Cardiac muscle cell (in vitro differentiated cells and primary cell): ENCODE measurements around the gene ALK. TPM values are rescaled to one million over a fixed set of nuclear protein-coding genes. Genes with fewer than 3 reads are reported as not detected.

Source experiments
- DNase-seq, 2 donors: peaks; one replicate each; pipeline versions ENCODE4 v3.0.0 to v3.0.0-alpha.2; 2010 to 2017; ENCODE audit warnings: low read depth in 1 of 2, low spot score in 1 of 2
- H3K27ac ChIP-seq: fragments of 200-600 bp; sonication (generic); 2 replicates; pipeline ENCODE4 v1.5.1; 2016
- H3K27me3 ChIP-seq: fragments of 200-600 bp; sonication (generic); 2 replicates; pipeline ENCODE4 v1.6.0; 2016; ENCODE audit warnings: control low read depth
- H3K36me3 ChIP-seq: fragments of 200-600 bp; sonication (generic); 2 replicates; pipeline ENCODE4 v1.5.1; 2016; ENCODE audit warnings: control low read depth
- H3K4me1 ChIP-seq: fragments of 200-600 bp; sonication (generic); 2 replicates; pipeline ENCODE4 v1.8.1; 2017; ENCODE audit warnings: low read depth, mild to moderate bottlenecking, mixed run types
- H3K4me3 ChIP-seq: fragments of 200-600 bp; sonication (generic); 2 replicates; pipeline ENCODE4 v1.5.1; 2016; ENCODE audit warnings: mild to moderate bottlenecking
- H3K9me3 ChIP-seq: fragments of 200-600 bp; sonication (generic); 2 replicates; pipeline ENCODE4 v1.5.1; 2017; ENCODE audit warnings: low read depth, mild to moderate bottlenecking, control low read depth
- polyA plus RNA-seq: library from polyadenylated mRNA; unstranded; fragments of >200 nt; fragmentation: Nextera tagmentation; extraction: Ambion mirVana; gene quantifications from 2 replicates; pipeline ENCODE4 v1.2.1, GENCODE V29; 2016
- total RNA-seq: library from RNA; depleted of rRNA; stranded (reverse); fragments of >200 nt; gene quantifications from 2 replicates; pipeline ENCODE4 v1.2.3, GENCODE V29; 2016
- TF ChIP-seq, protein P1 (sequence below): IDR thresholded peaks from 2 replicates; pipeline ENCODE4 v1.5.1; 2012; ENCODE audit warnings: low read depth, mild to moderate bottlenecking, low read length

The ALK gene
- total and polyA plus RNA-seq, 2 experiments from 2014 or later = 1.8 to 4.3 TPM

- H3K27ac ChIP-seq = no peak overlapping the region
- no peaks in the 10 kb centered on the region for H3K9me3 ChIP-seq
- no peaks in the 10 kb centered on the region for H3K36me3 ChIP-seq
- H3K4me3 ChIP-seq = no peak overlapping the region
- H3K27me3 ChIP-seq = no peaks in the 10 kb centered on the region
- DNase-seq = no peak
- TF ChIP-seq, protein P1, sequence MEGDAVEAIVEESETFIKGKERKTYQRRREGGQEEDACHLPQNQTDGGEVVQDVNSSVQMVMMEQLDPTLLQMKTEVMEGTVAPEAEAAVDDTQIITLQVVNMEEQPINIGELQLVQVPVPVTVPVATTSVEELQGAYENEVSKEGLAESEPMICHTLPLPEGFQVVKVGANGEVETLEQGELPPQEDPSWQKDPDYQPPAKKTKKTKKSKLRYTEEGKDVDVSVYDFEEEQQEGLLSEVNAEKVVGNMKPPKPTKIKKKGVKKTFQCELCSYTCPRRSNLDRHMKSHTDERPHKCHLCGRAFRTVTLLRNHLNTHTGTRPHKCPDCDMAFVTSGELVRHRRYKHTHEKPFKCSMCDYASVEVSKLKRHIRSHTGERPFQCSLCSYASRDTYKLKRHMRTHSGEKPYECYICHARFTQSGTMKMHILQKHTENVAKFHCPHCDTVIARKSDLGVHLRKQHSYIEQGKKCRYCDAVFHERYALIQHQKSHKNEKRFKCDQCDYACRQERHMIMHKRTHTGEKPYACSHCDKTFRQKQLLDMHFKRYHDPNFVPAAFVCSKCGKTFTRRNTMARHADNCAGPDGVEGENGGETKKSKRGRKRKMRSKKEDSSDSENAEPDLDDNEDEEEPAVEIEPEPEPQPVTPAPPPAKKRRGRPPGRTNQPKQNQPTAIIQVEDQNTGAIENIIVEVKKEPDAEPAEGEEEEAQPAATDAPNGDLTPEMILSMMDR = no peak
- no peaks in the 10 kb centered on the region for H3K4me1 ChIP-seq
Measured at GRCh38 chr2:29335396-29335795, 586.0 kb downstream of the ALK start.

DNA sequence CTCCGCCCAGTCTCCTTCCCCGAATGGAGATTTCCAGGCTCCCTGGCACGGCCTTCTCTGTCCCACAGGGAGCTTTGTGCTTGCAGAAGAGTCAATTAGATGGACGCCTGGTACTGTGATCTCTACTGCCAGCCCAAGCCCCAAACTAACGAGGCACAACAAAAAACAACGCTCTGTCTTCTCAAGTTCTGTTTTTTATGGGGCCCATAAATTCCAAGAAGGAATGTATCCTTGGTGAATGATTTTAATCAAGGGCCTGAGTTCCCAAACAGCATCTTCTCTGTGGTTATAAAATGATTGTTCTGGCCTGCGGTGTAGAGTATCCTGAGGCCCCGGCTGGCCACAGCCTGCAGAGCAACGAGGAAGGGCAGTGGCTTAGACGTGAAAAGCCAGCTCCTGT, 586.7 kb downstream of the ALK start:
- Histone ChIP-seq H3K4me1 (no peaks in the 10 kb centered on the region), H3K27ac (no peak overlapping the region), H3K4me3 (no peak overlapping the region), H3K27me3 (no peaks in the 10 kb centered on the region), H3K36me3 (no peaks in the 10 kb centered on the region), H3K9me3 (no peaks in the 10 kb centered on the region)
- no peak for DNase-seq
- TF ChIP-seq, protein P1 = no peak

- no peak for DNase-seq
- Histone ChIP-seq H3K36me3 (no peaks in the 10 kb centered on the region), H3K4me1 (no peaks in the 10 kb centered on the region), H3K27ac (no peak overlapping the region), H3K4me3 (no peak overlapping the region), H3K27me3 (no peaks in the 10 kb centered on the region), H3K9me3 (no peaks in the 10 kb centered on the region)
- TF ChIP-seq, protein P1 = no peak
Measured at GRCh38 chr2:29332540-29332939, 588.8 kb downstream of the ALK start.

DNA sequence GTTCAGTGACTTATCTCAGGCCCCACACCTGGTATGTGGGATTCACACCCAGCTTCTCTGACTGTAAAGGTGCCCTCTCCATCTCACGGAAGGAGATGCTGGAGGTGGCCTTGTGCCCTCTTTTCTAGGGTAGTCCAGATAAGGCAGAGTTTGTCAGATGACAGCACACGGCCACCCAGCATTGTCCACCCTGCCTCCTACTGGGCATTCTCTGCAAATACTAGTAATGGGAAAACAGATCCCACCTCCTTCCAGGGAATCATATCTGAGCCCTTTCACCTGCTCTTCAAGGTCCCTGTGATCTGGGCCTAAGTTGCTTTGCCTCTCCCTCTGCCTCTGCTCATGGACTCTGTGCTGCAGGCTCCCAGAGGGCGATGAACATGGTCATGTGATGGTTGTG, 591.5 kb downstream of the ALK start:
- TF ChIP-seq, protein P1 = peak; percentile 20

DNA sequence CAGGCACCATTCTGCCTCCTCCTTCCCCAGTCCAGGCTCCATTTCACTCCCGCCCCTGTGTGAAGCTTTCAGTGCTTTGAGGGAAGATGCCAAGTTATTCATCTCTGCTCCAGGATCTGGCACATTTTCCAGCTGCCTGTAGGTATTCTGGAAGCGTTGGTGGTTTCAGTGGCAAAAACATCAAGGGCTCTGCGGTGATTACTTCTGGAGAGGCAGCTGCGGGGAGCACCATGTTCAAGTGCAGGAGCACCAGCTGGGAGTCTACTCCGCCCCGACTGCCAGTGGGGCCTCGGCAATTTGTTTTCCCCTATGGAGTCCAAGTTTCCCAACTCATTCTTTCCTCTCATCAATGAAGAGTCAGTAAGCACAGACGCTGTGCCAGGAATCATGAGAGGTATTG, 594.5 kb downstream of the ALK start:
- Histone ChIP-seq H3K36me3 (no peaks in the 10 kb centered on the region), H3K27me3 (no peaks in the 10 kb centered on the region), H3K9me3 (no peaks in the 10 kb centered on the region), H3K27ac (no peak overlapping the region), H3K4me1 (no peaks in the 10 kb centered on the region), H3K4me3 (no peak overlapping the region)
- TF ChIP-seq, protein P1 = no peak
- no peak for DNase-seq

More for the DNA sequence above, 591.5 kb downstream of the ALK start:
- Histone ChIP-seq H3K27ac (no peak overlapping the region), H3K4me1 (no peaks in the 10 kb centered on the region), H3K9me3 (no peaks in the 10 kb centered on the region), H3K4me3 (no peak overlapping the region), H3K36me3 (no peaks in the 10 kb centered on the region), H3K27me3 (no peaks in the 10 kb centered on the region)
- DNase-seq = no peak

- Histone ChIP-seq H3K36me3 (no peaks in the 10 kb centered on the region), H3K4me1 (no peaks in the 10 kb centered on the region), H3K27ac (no peak overlapping the region), H3K4me3 (no peak overlapping the region), H3K27me3 (no peaks in the 10 kb centered on the region), H3K9me3 (no peaks in the 10 kb centered on the region)
- TF ChIP-seq, protein P1 = no peak
- DNase-seq = no peak
Measured at GRCh38 chr2:29325544-29325943, 595.8 kb downstream of the ALK start.
